ENCODE measurements around the gene FAT3.

The FAT3 gene

GRCh38 chr11:92219476-92219875, 5.1 kb upstream of the FAT3 start:
- DNase-seq (no peak), ATAC-seq (replicated peaks) (no peak)
- Mint-ChIP-seq H3K27ac (no peak overlapping the region), H3K4me1 (ENCODE audit: low read depth in 2 of 2) (no peaks in the 10 kb centered on the region), H3K9me3 (peaks cover 16 to 23% of the 10 kb centered on the region in 2 donors), H3K36me3 (ENCODE audit: insufficient read depth) (no peaks in the 10 kb centered on the region), H3K27me3 (peaks cover 10 to 12% of the 10 kb centered on the region in 2 donors), H3K4me3 (no peak overlapping the region)

- Mint-ChIP-seq H3K27me3 (peaks cover 20 to 34% of the 10 kb centered on the region in 2 donors), H3K9me3 (peaks cover 13 to 15% of the 10 kb centered on the region in 2 donors), H3K27ac (no peak overlapping the region), H3K4me1 (ENCODE audit: low read depth in 2 of 2) (no peaks in the 10 kb centered on the region), H3K4me3 (no peak overlapping the region), H3K36me3 (ENCODE audit: insufficient read depth) (no peaks in the 10 kb centered on the region)
- ATAC-seq (replicated peaks), result no peak
- no peak for DNase-seq
Measured at GRCh38 chr11:92222701-92223100, 1.9 kb upstream of the FAT3 start.

GRCh38 chr11:92224054-92224406, 588 bp upstream of the FAT3 start:
- H3K4me1 Mint-ChIP-seq (ENCODE audit: low read depth in 2 of 2), result no peaks in the 10 kb centered on the region
- peaks cover 20 to 36% of the 10 kb centered on the region in 2 donors for H3K27me3 Mint-ChIP-seq
- H3K36me3 Mint-ChIP-seq (ENCODE audit: insufficient read depth), result no peaks in the 10 kb centered on the region
- no peak for ATAC-seq (replicated peaks)
- H3K27ac Mint-ChIP-seq, result no peak overlapping the region
- no peak overlapping the region for H3K4me3 Mint-ChIP-seq
- peaks cover 11 to 15% of the 10 kb centered on the region in 2 donors for H3K9me3 Mint-ChIP-seq
- no peak for DNase-seq

- DNase-seq (no peak), ATAC-seq (replicated peaks) (no peak)
- Mint-ChIP-seq H3K27me3 (peaks cover 20 to 36% of the 10 kb centered on the region in 2 donors), H3K4me1 (ENCODE audit: low read depth in 2 of 2) (no peaks in the 10 kb centered on the region), H3K27ac (no peak overlapping the region), H3K9me3 (peaks cover 7 to 11% of the 10 kb centered on the region in 2 donors), H3K36me3 (ENCODE audit: insufficient read depth) (no peaks in the 10 kb centered on the region), H3K4me3 (no peak overlapping the region)
Measured at GRCh38 chr11:92225125-92225567, 528 bp downstream of the FAT3 start.

- ATAC-seq (replicated peaks), result no peak
- no peak for DNase-seq
- Mint-ChIP-seq H3K4me1 (ENCODE audit: low read depth in 2 of 2) (no peaks in the 10 kb centered on the region), H3K9me3 (peaks cover under 1 to 6% of the 10 kb centered on the region in 2 donors), H3K36me3 (ENCODE audit: insufficient read depth) (no peaks in the 10 kb centered on the region), H3K27ac (no peak overlapping the region), H3K27me3 (peaks cover 20 to 36% of the 10 kb centered on the region in 2 donors), H3K4me3 (no peak overlapping the region)
Measured at GRCh38 chr11:92225568-92226330, 1.1 kb downstream of the FAT3 start.

GRCh38 chr11:92226331-92227229, 2.0 kb downstream of the FAT3 start:
- Mint-ChIP-seq H3K4me1 (ENCODE audit: low read depth in 2 of 2) (no peaks in the 10 kb centered on the region), H3K4me3 (no peak overlapping the region), H3K27ac (no peak overlapping the region), H3K9me3 (peaks cover 0 to 5% of the 10 kb centered on the region in 2 donors), H3K36me3 (ENCODE audit: insufficient read depth) (no peaks in the 10 kb centered on the region), H3K27me3 (peaks cover 20 to 36% of the 10 kb centered on the region in 2 donors)
- DNase-seq (no peak), ATAC-seq (replicated peaks) (no peak)

GRCh38 chr11:92227230-92227814, 2.7 kb downstream of the FAT3 start:
- Mint-ChIP-seq H3K27ac (no peak overlapping the region), H3K4me1 (ENCODE audit: low read depth in 2 of 2) (no peaks in the 10 kb centered on the region), H3K27me3 (peaks cover 20 to 36% of the 10 kb centered on the region in 2 donors), H3K9me3 (peaks cover 0 to 5% of the 10 kb centered on the region in 2 donors), H3K4me3 (no peak overlapping the region), H3K36me3 (ENCODE audit: insufficient read depth) (no peaks in the 10 kb centered on the region)
- no peak for DNase-seq
- ATAC-seq (replicated peaks), result no peak

GRCh38 chr11:92227959-92228935, 3.6 kb downstream of the FAT3 start:
- ATAC-seq (replicated peaks) (no peak), DNase-seq (no peak)
- H3K9me3 Mint-ChIP-seq, result peaks cover 0 to 5% of the 10 kb centered on the region in 2 donors
- H3K4me3 Mint-ChIP-seq, result no peak overlapping the region
- H3K27ac Mint-ChIP-seq, result no peak overlapping the region
- no peaks in the 10 kb centered on the region for H3K4me1 Mint-ChIP-seq (ENCODE audit: low read depth in 2 of 2)
- H3K36me3 Mint-ChIP-seq (ENCODE audit: insufficient read depth), result no peaks in the 10 kb centered on the region
- peaks cover 20 to 35% of the 10 kb centered on the region in 2 donors for H3K27me3 Mint-ChIP-seq

DNA sequence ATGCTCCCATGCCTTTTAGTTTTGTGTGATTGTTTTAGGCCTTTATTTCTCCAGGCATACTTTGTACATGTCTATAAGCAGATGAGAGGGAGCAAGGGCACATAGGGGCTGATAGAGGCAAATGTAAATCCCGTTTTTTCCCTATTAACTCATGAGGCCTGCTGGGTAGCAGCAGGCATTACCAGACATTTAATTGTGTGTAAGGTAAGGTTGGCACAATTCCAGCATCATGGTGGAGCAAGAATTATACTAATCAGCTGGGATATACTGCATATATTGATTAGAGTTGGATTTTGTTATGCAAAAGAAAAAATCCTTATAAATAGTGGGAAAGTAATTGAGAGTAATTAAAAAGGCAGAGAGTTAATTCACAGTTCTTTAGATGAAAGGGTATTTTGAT, 12.2 kb downstream of the FAT3 start:
- Mint-ChIP-seq H3K27me3 (no peaks in the 10 kb centered on the region), H3K36me3 (ENCODE audit: insufficient read depth) (no peaks in the 10 kb centered on the region), H3K4me3 (no peak overlapping the region), H3K27ac (no peak overlapping the region), H3K9me3 (peaks cover 0 to 8% of the 10 kb centered on the region in 2 donors), H3K4me1 (ENCODE audit: low read depth in 2 of 2) (no peaks in the 10 kb centered on the region)
- no peak for ATAC-seq (replicated peaks)
- no peak for DNase-seq

GRCh38 chr11:92240916-92241315, 16.3 kb downstream of the FAT3 start:
- no peak for DNase-seq
- no peak for ATAC-seq (replicated peaks)
- H3K27me3 Mint-ChIP-seq, result no peaks in the 10 kb centered on the region
- peaks cover 0 to 6% of the 10 kb centered on the region in 2 donors for H3K9me3 Mint-ChIP-seq
- no peak overlapping the region for H3K4me3 Mint-ChIP-seq
- H3K27ac Mint-ChIP-seq, result no peak overlapping the region
- no peaks in the 10 kb centered on the region for H3K4me1 Mint-ChIP-seq (ENCODE audit: low read depth in 2 of 2)
- H3K36me3 Mint-ChIP-seq (ENCODE audit: insufficient read depth), result no peaks in the 10 kb centered on the region

DNA sequence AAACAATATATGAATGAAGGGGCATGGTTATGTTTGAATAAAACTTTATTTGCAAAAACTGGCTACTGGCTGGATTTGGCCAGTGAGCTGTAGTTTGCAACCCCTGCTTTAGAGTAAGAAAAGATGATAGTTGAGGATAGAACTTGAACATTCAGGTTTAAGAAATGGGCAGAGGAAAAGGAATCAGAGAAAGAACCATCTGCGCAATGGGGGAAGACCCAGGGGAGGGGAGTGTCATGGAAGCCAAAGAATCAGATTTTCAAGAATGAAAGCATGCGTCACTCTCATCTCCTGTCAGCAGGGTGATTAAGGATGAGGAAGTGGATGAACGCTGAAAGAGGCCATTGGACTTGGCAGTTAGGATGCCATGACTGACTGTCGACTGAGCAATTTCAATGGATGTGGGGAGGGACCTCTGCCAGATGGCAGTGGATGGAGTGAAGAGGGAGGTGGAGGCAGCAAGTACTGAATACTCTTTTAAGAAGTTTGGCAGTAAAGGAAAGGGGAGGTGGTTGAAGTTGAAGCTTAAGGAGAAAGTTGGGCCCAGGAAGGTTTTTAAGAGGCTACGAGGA, 21.2 kb downstream of the FAT3 start:
- Mint-ChIP-seq H3K27me3 (no peaks in the 10 kb centered on the region), H3K36me3 (ENCODE audit: insufficient read depth) (no peaks in the 10 kb centered on the region), H3K9me3 (peaks cover 0 to 1% of the 10 kb centered on the region in 2 donors), H3K27ac (no peak overlapping the region), H3K4me3 (no peak overlapping the region), H3K4me1 (ENCODE audit: low read depth in 2 of 2) (no peaks in the 10 kb centered on the region)
- DNase-seq (no peak), ATAC-seq (replicated peaks) (no peak)

DNA sequence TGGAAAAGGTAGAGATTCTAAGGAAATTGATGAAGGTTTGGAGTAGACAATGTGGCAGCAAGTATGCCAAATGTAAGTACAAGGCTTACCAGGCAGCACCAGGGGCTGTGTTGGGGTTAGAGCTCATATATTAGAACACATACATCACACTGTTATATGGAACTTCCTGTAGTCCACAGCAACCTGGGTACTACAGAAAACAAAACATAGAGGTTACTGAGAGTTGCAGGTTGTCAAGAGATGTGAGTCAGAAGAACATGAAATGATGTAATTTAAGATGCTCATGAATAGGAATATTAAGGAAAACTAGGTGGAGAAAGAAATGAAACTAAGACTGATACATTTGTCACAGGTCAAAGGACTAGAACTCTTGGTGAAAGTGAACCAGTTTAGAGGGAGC, 22.0 kb downstream of the FAT3 start:
- no peaks in the 10 kb centered on the region for H3K4me1 Mint-ChIP-seq (ENCODE audit: low read depth in 2 of 2)
- no peak for DNase-seq
- ATAC-seq (replicated peaks), result no peak

More for the DNA sequence above, 22.0 kb downstream of the FAT3 start:
- no peak overlapping the region for H3K27ac Mint-ChIP-seq
- peaks cover 0 to 1% of the 10 kb centered on the region in 2 donors for H3K9me3 Mint-ChIP-seq
- H3K36me3 Mint-ChIP-seq (ENCODE audit: insufficient read depth), result no peaks in the 10 kb centered on the region
- no peak overlapping the region for H3K4me3 Mint-ChIP-seq
- no peaks in the 10 kb centered on the region for H3K27me3 Mint-ChIP-seq
